ENCODE results near the gene NCOA6. TPM values are rescaled to one million over a fixed set of nuclear protein-coding genes. Genes with fewer than 3 reads are reported as not detected.

The NCOA6 gene
- total and polyA plus RNA-seq, 2 donors (not counting 1 experiment from before 2014, with no cell fraction given): 16.0 to 31.9 TPM

DNA sequence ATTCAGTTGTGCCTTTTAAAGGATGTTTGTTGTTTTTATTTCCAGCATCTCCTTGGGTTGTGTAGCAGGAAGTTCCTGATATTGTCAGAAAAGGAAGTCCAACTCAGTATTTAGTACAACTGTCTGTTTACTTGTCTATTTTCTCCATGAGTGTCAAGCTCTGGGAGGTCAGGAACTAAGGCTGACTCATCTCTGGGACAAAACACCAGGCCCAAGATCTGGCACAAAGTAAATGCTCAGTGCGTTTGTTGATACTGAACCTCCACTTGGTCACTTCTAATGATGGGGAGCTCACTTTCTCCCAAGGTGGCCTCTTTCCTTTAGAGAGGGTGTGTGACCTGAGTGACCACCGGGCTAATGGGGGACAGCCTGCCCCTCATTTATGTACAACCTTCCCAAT, 136.0 kb downstream of the NCOA6 start:
- WGBS (ENCODE audit: insufficient coverage): 100% methylated on average over 1 of the region's 2 CpGs
- H3K4me1 ChIP-seq (ENCODE audit: control insufficient read depth in 2 of 2, insufficient read depth in 2 of 2, low read length in 2 of 2): no peaks in the 10 kb centered on the region
- H3K27me3 Mint-ChIP-seq: no peaks in the 10 kb centered on the region
- no peak overlapping the region for H3K4me3 ChIP-seq (ENCODE audit: control extremely low read depth in 1 of 5, extremely low read depth in 1 of 5, insufficient read depth in 1 of 5, low read depth in 2 of 5, low read length in 4 of 5)
- no peaks in the 10 kb centered on the region for H3K9me3 Mint-ChIP-seq (ENCODE audit: insufficient read depth)
- TF ChIP-seq, protein P1, sequence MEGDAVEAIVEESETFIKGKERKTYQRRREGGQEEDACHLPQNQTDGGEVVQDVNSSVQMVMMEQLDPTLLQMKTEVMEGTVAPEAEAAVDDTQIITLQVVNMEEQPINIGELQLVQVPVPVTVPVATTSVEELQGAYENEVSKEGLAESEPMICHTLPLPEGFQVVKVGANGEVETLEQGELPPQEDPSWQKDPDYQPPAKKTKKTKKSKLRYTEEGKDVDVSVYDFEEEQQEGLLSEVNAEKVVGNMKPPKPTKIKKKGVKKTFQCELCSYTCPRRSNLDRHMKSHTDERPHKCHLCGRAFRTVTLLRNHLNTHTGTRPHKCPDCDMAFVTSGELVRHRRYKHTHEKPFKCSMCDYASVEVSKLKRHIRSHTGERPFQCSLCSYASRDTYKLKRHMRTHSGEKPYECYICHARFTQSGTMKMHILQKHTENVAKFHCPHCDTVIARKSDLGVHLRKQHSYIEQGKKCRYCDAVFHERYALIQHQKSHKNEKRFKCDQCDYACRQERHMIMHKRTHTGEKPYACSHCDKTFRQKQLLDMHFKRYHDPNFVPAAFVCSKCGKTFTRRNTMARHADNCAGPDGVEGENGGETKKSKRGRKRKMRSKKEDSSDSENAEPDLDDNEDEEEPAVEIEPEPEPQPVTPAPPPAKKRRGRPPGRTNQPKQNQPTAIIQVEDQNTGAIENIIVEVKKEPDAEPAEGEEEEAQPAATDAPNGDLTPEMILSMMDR (IDR thresholded peaks at IDR 0.05): no peak
- TF ChIP-seq EZH2 (IDR thresholded peaks at IDR 0.05; ENCODE audit: borderline replicate concordance, insufficient read depth, low read depth, low read length, poor library complexity, severe bottlenecking): no peak
- H3K79me2 ChIP-seq (ENCODE audit: control insufficient read depth, insufficient read depth, low read length): no peaks in the 10 kb centered on the region
- no peak overlapping the region for H3K27ac Mint-ChIP-seq
- no peaks in the 10 kb centered on the region for H3K9me3 ChIP-seq (ENCODE audit: control extremely low read depth in 1 of 3, control insufficient read depth in 2 of 3, insufficient read depth in 1 of 3, low read length in 2 of 3)
- POLR2A ChIA-PET: no interaction called here
- no peaks in the 10 kb centered on the region for H3K4me1 Mint-ChIP-seq
- H3K27me3 ChIP-seq (replicated peaks in 1 of 4; ENCODE audit: control extremely low read depth in 1 of 4, control insufficient read depth in 3 of 4, insufficient read depth in 4 of 4, low read length in 3 of 4): no peaks in the 10 kb centered on the region
- no peak for ATAC-seq (ENCODE audit: low read depth)
- H4K20me1 ChIP-seq (ENCODE audit: control insufficient read depth, insufficient read depth, low read length, poor library complexity, severe bottlenecking): no peaks in the 10 kb centered on the region
- CTCF ChIA-PET: interaction anchor here (0.6 to 0.7 kb wide), 2 partner anchors 18 to 315 kb away, joined by 3 to 6 read pairs; no protein-coding TSS in a partner anchor
- no peak overlapping the region for H3K9ac ChIP-seq (ENCODE audit: low read length)
- no peak overlapping the region for H3K4me2 ChIP-seq (replicated peaks; ENCODE audit: low read depth, low read length, poor library complexity, severe bottlenecking)
- intact Hi-C loops (cut with micrococcal nuclease): no loop called here
- H2AFZ ChIP-seq (ENCODE audit: insufficient read depth, low read depth, low read length, poor library complexity, severe bottlenecking): no peak overlapping the region
- no peak overlapping the region for H3K27ac ChIP-seq (ENCODE audit: low read length in 2 of 2)
- H3K4me3 Mint-ChIP-seq: no peak overlapping the region
- H3K36me3 ChIP-seq (replicated peaks in 1 of 2; ENCODE audit: control extremely low read depth in 1 of 2, control insufficient read depth in 1 of 2, extremely low read depth in 1 of 2, insufficient read depth in 2 of 2, low read length in 1 of 2): no peaks in the 10 kb centered on the region
- DNase-seq: no peak

DNA sequence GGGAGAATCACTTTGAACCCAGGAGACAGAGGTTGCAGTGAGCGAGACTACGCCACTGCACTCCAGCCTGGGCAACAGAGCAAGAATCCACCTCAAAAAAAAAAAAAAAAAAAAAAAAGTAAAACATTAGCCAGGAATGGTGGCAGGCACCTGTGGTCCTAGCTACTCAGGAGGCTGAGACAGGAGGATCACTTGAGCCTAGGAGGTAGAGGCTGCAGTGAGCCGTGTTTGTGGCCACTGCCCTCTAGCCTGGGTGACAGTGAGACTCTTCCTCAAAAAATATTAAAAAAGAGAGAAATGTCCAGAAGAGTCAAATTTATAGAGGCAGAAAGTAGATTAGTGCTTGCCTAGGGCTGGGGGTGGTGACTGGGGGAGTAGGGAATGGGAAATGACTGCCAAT, 141.8 kb downstream of the NCOA6 start:
- CTCF ChIA-PET: no interaction called here
- H3K27me3 Mint-ChIP-seq: no peaks in the 10 kb centered on the region

More for the DNA sequence above, 141.8 kb downstream of the NCOA6 start:
- Mint-ChIP-seq H3K4me1 (no peaks in the 10 kb centered on the region), H3K27ac (no peak overlapping the region), H3K4me3 (no peak overlapping the region), H3K9me3 (ENCODE audit: insufficient read depth) (no peaks in the 10 kb centered on the region)
- ATAC-seq (ENCODE audit: low read depth) (no peak), DNase-seq (no peak)
- Histone ChIP-seq H3K27ac (ENCODE audit: low read length in 2 of 2) (no peak overlapping the region), H3K4me2 (replicated peaks; ENCODE audit: low read depth, low read length, poor library complexity, severe bottlenecking) (no peak overlapping the region), H4K20me1 (ENCODE audit: control insufficient read depth, insufficient read depth, low read length, poor library complexity, severe bottlenecking) (no peaks in the 10 kb centered on the region), H3K9ac (ENCODE audit: low read length) (no peak overlapping the region), H3K4me1 (ENCODE audit: control insufficient read depth in 2 of 2, insufficient read depth in 2 of 2, low read length in 2 of 2) (no peaks in the 10 kb centered on the region), H2AFZ (ENCODE audit: insufficient read depth, low read depth, low read length, poor library complexity, severe bottlenecking) (no peak overlapping the region), H3K27me3 (replicated peaks in 1 of 4; ENCODE audit: control extremely low read depth in 1 of 4, control insufficient read depth in 3 of 4, insufficient read depth in 4 of 4, low read length in 3 of 4) (no peaks in the 10 kb centered on the region), H3K79me2 (ENCODE audit: control insufficient read depth, insufficient read depth, low read length) (no peaks in the 10 kb centered on the region), H3K9me3 (ENCODE audit: control extremely low read depth in 1 of 3, control insufficient read depth in 2 of 3, insufficient read depth in 1 of 3, low read length in 2 of 3) (no peaks in the 10 kb centered on the region), H3K36me3 (replicated peaks in 1 of 2; ENCODE audit: control extremely low read depth in 1 of 2, control insufficient read depth in 1 of 2, extremely low read depth in 1 of 2, insufficient read depth in 2 of 2, low read length in 1 of 2) (no peaks in the 10 kb centered on the region), H3K4me3 (ENCODE audit: control extremely low read depth in 1 of 5, extremely low read depth in 1 of 5, insufficient read depth in 1 of 5, low read depth in 2 of 5, low read length in 4 of 5) (no peak overlapping the region)
- TF ChIP-seq, protein P1 (IDR thresholded peaks at IDR 0.05): no peak
- TF ChIP-seq EZH2 (IDR thresholded peaks at IDR 0.05; ENCODE audit: borderline replicate concordance, insufficient read depth, low read depth, low read length, poor library complexity, severe bottlenecking): no peak
- intact Hi-C loops (cut with micrococcal nuclease): no loop called here
- WGBS (ENCODE audit: insufficient coverage): no CpG with 5 or more reads among the region's 3 CpGs
- POLR2A ChIA-PET: no interaction called here

Measured in B cell (primary cell).